ENCODE measurements around the gene PAPSS1.
"Not testable (repeated sequence)": the region's sequence is repeated elsewhere in the genome, so short reads cannot be mapped to it uniquely, and the experiment has no call there.

PAPSS1 gene

GRCh38 chr4:107725281-107725859 is 5.3 kb upstream of the PAPSS1 start:
- no peak for DNase-seq

GRCh38 chr4:107723331-107723730 is 3.3 kb upstream of the PAPSS1 start:
- DNase-seq = not testable (repeated sequence)

- peak; percentile 38 for DNase-seq
These were observed 1.5 kb upstream of the PAPSS1 start for GRCh38 chr4:107721436-107722100.

- no peak for DNase-seq
These were observed 670 bp downstream of the PAPSS1 start for GRCh38 chr4:107719207-107719921.

DNA sequence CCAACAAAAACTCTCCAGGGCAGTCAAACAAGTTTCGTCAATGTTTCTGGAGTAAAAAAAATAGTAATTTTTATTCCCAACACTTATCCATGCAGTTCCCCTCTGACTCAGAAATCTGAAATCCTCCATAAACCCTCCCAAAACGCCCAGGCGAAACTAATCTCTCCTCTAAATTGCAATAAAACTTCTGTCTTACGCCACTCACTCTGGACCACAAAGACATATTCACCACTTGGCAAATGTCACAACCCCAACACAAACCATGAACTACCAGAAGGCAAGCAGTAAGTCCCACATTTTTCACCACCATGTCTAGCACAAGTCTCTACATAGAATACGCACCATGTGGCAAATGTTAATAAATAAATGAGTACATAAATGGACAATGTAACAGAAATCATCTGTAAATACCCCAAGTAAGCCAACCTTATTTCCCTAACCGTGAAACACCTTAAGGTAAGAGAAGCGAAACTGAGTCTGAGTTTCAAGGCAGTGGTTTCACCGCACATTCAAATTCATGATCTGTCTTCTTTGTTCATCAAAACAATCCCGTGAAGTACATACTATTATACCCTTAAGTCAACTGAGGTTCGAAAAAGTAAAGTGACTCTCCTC is 1.6 kb downstream of the PAPSS1 start:
- DNase-seq = no peak

GRCh38 chr4:107714256-107714655 is 5.8 kb downstream of the PAPSS1 start:
- DNase-seq = no peak

GRCh38 chr4:107712236-107712635 is 7.8 kb downstream of the PAPSS1 start:
- DNase-seq = no peak

GRCh38 chr4:107711831-107712230 is 8.2 kb downstream of the PAPSS1 start:
- DNase-seq = no peak

DNA sequence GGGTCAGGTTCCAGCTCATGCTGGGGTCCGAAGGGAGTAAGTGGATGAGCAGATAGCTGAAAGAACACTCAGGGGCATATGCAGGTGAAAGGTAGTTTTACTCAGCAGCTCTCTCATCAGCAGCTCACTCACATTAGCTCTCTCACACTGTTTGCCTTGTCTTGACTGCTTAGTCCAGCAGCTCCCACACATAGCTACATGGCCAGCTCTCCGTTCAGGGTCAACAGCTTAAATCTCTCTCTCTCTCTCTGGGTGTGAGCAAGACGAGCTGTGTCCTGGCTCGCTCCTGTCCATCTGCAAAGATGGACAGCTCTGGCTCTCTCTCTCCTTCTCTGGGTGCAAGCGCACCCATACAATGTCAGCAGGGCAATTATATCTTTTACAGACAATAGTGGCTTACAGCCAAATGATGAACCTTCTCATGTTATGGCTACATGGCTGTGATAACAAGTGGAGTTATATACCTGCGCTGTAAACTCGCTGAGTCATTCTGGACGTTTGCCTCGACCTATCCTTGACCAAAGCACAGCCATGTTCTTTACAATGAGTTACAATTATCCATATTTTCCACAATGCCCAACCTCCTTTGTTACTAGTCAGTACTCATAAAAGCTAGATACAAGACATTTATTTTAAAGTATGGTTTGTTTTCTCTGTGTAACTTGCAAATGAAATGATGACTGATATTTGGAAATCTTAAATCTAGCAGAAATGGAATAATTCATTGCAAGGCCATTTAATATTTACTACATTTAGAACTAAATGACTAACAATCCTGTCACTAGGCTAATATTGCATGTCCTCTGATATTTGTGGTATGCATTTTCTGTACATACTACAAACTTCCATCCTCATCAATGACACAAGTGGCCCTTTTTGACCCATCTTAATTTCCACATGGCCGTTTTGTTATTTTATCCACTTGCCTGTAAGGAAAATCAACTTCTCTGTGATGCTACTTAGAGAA is 9.3 kb downstream of the PAPSS1 start:
- DNase-seq = no peak

GRCh38 chr4:107709916-107710315 is 10.1 kb downstream of the PAPSS1 start:
- DNase-seq = no peak

GRCh38 chr4:107708225-107708624 is 11.8 kb downstream of the PAPSS1 start:
- DNase-seq = no peak

DNA sequence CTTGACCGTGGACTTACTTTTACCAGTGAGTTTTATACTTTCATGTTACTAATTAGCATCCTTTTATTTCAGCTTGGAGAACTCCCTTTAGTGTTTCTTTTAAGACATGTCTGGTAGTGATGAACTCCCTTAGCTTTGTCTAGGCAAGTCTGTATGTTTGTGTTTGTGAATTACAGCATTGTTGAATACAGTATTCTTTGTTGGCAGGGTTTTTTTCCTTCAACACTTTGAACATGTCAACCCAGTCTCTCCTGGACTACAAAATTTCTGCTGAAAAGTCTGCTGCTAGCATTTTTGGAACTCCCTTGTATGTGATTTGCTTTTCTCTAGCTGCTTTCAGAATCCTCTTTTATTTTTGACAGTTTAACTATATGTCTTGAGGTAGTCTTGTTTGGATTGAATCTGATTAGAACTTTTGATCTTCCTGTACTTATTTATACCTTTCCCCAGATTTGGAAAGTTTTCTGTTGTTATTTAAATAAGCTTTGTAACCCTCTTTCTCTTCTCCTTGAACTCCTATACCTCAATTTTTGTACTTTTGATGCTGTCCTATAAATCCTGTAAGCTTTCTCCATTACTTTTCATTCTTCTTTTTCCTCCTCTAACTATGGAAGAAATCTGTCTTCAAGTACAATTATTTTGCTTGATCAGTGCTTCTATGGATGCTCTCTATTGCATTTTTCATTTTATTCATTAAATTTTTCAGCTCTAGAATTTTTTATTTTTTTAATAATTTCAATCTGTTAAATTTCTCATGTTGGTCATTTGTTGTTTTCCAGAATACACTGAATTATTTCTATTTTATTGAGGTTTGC is 14.1 kb downstream of the PAPSS1 start:
- no peak for DNase-seq

- no peak for DNase-seq
These were observed 18.5 kb downstream of the PAPSS1 start for GRCh38 chr4:107701565-107701964.

GRCh38 chr4:107699466-107700206 is 20.4 kb downstream of the PAPSS1 start:
- no peak for DNase-seq

DNA sequence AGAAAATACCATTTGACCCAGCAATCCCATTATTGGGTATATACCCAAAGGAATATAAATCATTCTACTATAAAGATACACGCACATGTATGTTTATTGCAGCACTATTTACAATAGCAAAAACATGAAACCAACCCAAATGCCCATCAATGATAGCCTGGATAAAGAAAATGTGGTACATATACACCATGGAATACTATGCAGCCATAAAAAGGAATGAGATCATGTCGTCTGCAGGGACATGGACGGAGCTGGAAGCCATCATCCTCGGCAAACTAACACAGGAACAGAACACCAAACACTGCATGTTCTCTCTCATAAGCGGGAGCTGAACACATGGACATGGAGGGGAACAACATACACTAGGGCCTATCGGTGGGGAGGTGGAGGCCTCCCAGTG is 23.8 kb downstream of the PAPSS1 start:
- DNase-seq = not testable (repeated sequence)

- no peak for DNase-seq
These were observed 26.9 kb downstream of the PAPSS1 start for GRCh38 chr4:107693132-107693531.

- no peak for DNase-seq
These were observed 27.8 kb downstream of the PAPSS1 start for GRCh38 chr4:107692202-107692601.

- no peak for DNase-seq
These were observed 28.7 kb downstream of the PAPSS1 start for GRCh38 chr4:107691378-107691777.

DNA sequence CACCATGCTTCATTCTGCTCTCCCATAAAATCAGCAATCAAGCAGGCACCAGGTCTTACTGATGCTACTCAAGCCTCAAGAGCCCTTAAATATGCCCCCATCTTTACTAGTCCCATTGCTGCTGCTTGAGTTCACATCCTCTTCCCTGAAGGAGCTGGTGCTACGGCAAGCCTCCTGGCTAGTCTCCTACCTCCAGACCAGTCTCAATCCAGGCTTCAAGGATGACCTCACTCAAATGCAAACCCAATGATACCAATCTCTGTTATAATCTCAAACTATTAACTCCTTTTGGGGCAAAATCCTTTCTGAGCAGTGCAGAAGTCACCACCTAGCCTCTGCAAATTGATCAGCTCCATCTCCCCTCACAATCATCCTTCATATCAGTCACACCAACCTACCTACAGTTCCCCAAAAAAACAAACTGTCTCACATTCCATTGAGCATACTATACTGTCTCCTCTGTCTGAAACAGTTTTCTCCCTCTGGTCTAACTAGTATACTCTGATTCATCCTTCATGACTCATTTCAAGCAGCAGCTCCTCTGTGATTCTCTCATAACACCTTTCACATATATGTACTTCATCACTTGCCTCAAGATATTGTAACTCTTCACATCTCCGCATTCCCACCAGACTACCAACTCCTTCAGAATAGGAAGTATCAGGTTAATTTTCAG is 30.0 kb downstream of the PAPSS1 start:
- DNase-seq = no peak

- DNase-seq = no peak
These were observed 31.6 kb downstream of the PAPSS1 start for GRCh38 chr4:107688421-107688820.
